RWPE2 (cell line): Measurements from ENCODE around the gene FILIP1.

Experiments used
- ATAC-seq: fragments of 200-7000 bp; cut with Tn5 transposase; 3 replicates; pipeline ENCODE4 v1.9.1; 2021; ENCODE audit warnings: low read depth
- DNase-seq: peaks from one replicate; pipeline ENCODE4 v3.0.0-alpha.2; 2020; ENCODE audit warnings: low spot score
- H3K27ac ChIP-seq: fragments of 450-650 bp; 2 replicates; pipeline ENCODE4 v1.5.1; 2017; ENCODE audit warnings: mild to moderate bottlenecking; ENCODE audit not compliant: poor library complexity, severe bottlenecking
- H3K27me3 ChIP-seq: fragments of 250-450 bp; sonication (Bioruptor Pico); 2 replicates; pipeline ENCODE4 v1.5.1; 2021; ENCODE audit warnings: mild to moderate bottlenecking, moderate library complexity; ENCODE audit not compliant: insufficient read depth, poor library complexity, severe bottlenecking
- H3K36me3 ChIP-seq: fragments of 250-450 bp; sonication (Bioruptor Pico); 2 replicates; pipeline ENCODE4 v1.5.1; 2020; ENCODE audit warnings: low read depth, mild to moderate bottlenecking, moderate library complexity
- H3K4me1 ChIP-seq: fragments of 250-450 bp; sonication (Bioruptor Pico); 2 replicates; pipeline ENCODE4 v1.5.1; 2021; ENCODE audit warnings: mild to moderate bottlenecking, moderate library complexity; ENCODE audit not compliant: insufficient read depth, poor library complexity, severe bottlenecking
- H3K4me3 ChIP-seq: fragments of 250-450 bp; sonication (Bioruptor Pico); 2 replicates; pipeline ENCODE4 v1.5.1; 2021; ENCODE audit warnings: mild to moderate bottlenecking, moderate library complexity; ENCODE audit not compliant: severe bottlenecking
- H3K9me3 ChIP-seq: fragments of 250-450 bp; sonication (Bioruptor Pico); 2 replicates; pipeline ENCODE4 v1.5.1; 2021; ENCODE audit warnings: mild to moderate bottlenecking, moderate library complexity; ENCODE audit not compliant: severe bottlenecking
- CTCF ChIP-seq: fragments of 450-650 bp; IDR thresholded peaks from one replicate; pipeline ENCODE4 v1.5.1; 2017; ENCODE audit warnings: mild to moderate bottlenecking, moderate library complexity; ENCODE audit not compliant: poor library complexity, severe bottlenecking

Gene FILIP1

GRCh38 chr6:75524322-75524972 lies 30.8 kb upstream of the FILIP1 start:
- Histone ChIP-seq H3K4me3 (no peak overlapping the region), H3K36me3 (no peaks in the 10 kb centered on the region), H3K9me3 (no peaks in the 10 kb centered on the region), H3K27me3 (no peaks in the 10 kb centered on the region), H3K4me1 (peaks cover 2% of the 10 kb centered on the region), H3K27ac (no peak overlapping the region)
- ATAC-seq = peak; percentile 91
- no peak for TF ChIP-seq CTCF
- no peak for DNase-seq

GRCh38 chr6:75516757-75517156 lies 23.2 kb upstream of the FILIP1 start:
- DNase-seq = no peak
- TF ChIP-seq CTCF = no peak
- Histone ChIP-seq H3K36me3 (no peaks in the 10 kb centered on the region), H3K9me3 (no peaks in the 10 kb centered on the region), H3K27me3 (no peaks in the 10 kb centered on the region), H3K27ac (no peak overlapping the region), H3K4me3 (no peak overlapping the region), H3K4me1 (no peaks in the 10 kb centered on the region)
- ATAC-seq = no peak

GRCh38 chr6:75512591-75512990 lies 19.0 kb upstream of the FILIP1 start:
- H3K9me3 ChIP-seq = no peaks in the 10 kb centered on the region
- ATAC-seq (no peak), DNase-seq (no peak)
- H3K27me3 ChIP-seq = no peaks in the 10 kb centered on the region
- H3K4me3 ChIP-seq = no peak overlapping the region
- no peaks in the 10 kb centered on the region for H3K4me1 ChIP-seq
- TF ChIP-seq CTCF = no peak
- H3K36me3 ChIP-seq = no peaks in the 10 kb centered on the region
- no peak overlapping the region for H3K27ac ChIP-seq

GRCh38 chr6:75505424-75505823 lies 11.8 kb upstream of the FILIP1 start:
- Histone ChIP-seq H3K27ac (no peak overlapping the region), H3K4me3 (no peak overlapping the region), H3K9me3 (no peaks in the 10 kb centered on the region), H3K36me3 (no peaks in the 10 kb centered on the region), H3K27me3 (no peaks in the 10 kb centered on the region), H3K4me1 (no peaks in the 10 kb centered on the region)
- DNase-seq (no peak), ATAC-seq (no peak)
- no peak for TF ChIP-seq CTCF

DNA sequence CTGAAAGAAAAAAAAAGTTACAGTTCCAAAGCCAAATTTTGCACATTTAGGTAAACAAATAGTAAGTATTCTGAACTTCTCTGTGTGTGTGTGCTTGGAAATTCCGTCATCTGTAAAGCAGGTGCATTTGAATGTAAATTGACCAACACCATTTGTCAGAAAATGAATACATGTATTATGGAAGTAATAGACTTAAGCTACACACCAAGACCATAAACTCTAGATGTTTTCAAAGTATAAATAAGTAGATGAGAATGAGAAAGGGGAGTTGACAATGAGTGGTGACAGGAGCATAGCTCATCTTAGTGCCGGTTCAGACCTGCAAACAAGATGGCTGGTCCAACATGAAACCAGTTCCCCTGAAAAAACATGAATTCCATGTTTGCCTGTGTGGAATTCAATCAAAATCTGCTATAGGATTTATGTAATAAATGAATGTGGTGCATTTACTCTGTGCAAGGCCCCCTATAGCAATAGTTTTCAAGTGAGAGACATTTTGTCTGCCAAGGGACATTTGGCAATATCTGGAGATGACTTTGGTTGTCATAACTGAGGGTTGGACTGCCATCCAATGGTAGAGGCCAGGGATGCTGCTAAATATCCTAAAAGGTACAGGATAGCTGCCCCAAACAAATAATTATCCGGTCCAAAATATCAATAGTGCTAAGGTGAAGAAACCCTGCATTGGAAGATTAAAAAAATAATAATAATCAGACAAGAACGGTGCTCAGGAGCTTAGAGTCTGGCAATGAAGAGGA lies 11.0 kb upstream of the FILIP1 start:
- H3K27ac ChIP-seq = no peak overlapping the region
- no peaks in the 10 kb centered on the region for H3K9me3 ChIP-seq
- ATAC-seq = no peak
- DNase-seq = no peak
- no peaks in the 10 kb centered on the region for H3K4me1 ChIP-seq
- no peak overlapping the region for H3K4me3 ChIP-seq
- no peaks in the 10 kb centered on the region for H3K27me3 ChIP-seq
- no peak for TF ChIP-seq CTCF
- H3K36me3 ChIP-seq = no peaks in the 10 kb centered on the region
